GM12873 (cell line): ENCODE measurements around the gene LTBP2.

Experiments used
- TF ChIP-seq, protein P1 (sequence below): IDR thresholded peaks from 2 replicates; pipeline ENCODE4 v1.5.1; 2012; ENCODE audit warnings: low read depth, mild to moderate bottlenecking, moderate library complexity, low read length, control low read depth; ENCODE audit not compliant: insufficient read depth; ENCODE audit errors: missing control alignments

LTBP2 gene

GRCh38 chr14:74636424-74637177 lies 24.6 kb upstream of the LTBP2 start:
- TF ChIP-seq, protein P1, sequence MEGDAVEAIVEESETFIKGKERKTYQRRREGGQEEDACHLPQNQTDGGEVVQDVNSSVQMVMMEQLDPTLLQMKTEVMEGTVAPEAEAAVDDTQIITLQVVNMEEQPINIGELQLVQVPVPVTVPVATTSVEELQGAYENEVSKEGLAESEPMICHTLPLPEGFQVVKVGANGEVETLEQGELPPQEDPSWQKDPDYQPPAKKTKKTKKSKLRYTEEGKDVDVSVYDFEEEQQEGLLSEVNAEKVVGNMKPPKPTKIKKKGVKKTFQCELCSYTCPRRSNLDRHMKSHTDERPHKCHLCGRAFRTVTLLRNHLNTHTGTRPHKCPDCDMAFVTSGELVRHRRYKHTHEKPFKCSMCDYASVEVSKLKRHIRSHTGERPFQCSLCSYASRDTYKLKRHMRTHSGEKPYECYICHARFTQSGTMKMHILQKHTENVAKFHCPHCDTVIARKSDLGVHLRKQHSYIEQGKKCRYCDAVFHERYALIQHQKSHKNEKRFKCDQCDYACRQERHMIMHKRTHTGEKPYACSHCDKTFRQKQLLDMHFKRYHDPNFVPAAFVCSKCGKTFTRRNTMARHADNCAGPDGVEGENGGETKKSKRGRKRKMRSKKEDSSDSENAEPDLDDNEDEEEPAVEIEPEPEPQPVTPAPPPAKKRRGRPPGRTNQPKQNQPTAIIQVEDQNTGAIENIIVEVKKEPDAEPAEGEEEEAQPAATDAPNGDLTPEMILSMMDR = no peak

GRCh38 chr14:74635847-74636246 lies 23.8 kb upstream of the LTBP2 start:
- TF ChIP-seq, protein P1 = no peak

- TF ChIP-seq, protein P1 = no peak
Measured at GRCh38 chr14:74634964-74635363, 22.9 kb upstream of the LTBP2 start.

GRCh38 chr14:74634481-74634880 lies 22.4 kb upstream of the LTBP2 start:
- TF ChIP-seq, protein P1 = no peak

DNA sequence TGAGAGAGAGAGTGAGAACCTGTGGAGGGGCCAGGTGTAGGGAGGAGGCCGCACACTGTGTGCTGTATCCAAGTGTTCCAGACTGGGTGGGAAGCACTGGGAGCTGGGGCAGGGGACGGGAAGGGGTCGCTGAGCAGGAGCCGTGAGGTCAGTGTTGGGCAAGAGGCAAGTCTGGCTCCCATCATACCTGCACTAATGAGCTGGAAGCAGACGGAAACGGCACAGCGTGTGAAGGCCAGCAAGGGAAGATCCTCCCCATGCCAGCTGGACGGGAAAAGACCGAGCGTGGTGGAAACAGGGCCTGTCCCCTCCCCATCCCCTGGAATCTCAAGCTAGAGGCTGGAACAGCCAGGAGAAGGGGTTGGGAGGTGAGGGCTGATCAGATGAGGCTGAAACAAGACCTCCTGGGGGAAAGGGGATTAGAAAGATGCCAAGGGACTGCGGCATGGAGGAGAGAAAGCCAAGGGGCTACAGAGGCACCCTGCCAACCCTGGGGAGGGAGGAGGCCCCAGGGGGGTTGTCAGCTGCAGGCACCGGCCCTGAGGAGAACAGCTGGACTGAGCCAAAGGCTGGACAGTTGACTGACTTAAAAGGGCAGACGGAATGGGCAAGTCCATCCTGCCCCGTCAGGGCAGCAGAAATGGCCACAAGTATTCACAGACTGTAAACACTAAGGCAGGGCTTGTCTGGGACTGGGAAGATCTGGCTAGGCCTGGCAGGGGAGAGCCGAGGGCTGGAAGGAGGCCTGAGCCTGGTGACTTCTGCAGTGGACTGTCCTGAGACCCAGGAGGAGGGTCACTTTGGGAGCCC lies 19.0 kb upstream of the LTBP2 start:
- TF ChIP-seq, protein P1 = no peak

DNA sequence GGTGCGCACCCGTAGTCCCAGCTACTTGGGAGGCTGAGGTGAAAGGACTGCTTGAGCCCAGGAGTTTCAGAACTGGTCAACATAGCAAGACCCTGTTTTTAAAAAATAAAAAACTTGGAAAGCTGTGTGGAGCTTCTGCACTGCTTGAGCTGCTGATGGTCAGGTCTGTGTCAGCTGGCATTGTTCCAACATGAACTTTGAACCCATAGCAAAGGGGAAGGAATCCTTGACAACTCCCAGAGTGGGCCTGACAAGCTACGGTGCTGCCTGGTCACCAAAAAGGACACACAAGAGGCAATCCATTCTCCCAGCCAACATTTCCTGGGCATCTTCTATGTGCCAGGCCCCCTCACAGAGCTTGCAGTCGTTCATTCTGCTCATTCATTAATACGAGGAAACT lies 16.4 kb upstream of the LTBP2 start:
- TF ChIP-seq, protein P1 = no peak

- TF ChIP-seq, protein P1 = no peak
Measured at GRCh38 chr14:74627076-74627475, 15.0 kb upstream of the LTBP2 start.
